IMR-90 (cell line): ENCODE results near the gene LSM7. TPM values are rescaled to one million over a fixed set of nuclear protein-coding genes. Genes with fewer than 3 reads are reported as not detected.

Experiments
- ATAC-seq: fragments of 200-7000 bp; cut with Tn5 transposase; 2 replicates; pipeline ENCODE4 v1.9.1; 2020; ENCODE audit warnings: low read depth, mild to moderate bottlenecking, moderate library complexity
- BruUV-seq: library from RNA; stranded (reverse); fragments of 400-500 nt; replicated peaks from 2 replicates; lab custom pipeline; 2021; lab: Mats Ljungman, UMichigan
- CTCF ChIA-PET: fragments of 300-600 bp; formaldehyde crosslinking; extraction: SDS; loops from one replicate; lab custom pipeline; 2021; ENCODE audit warnings: antibody characterized with exemption; lab: Yijun Ruan, JAX
- POLR2A ChIA-PET: fragments of 300-600 bp; sonication (Branson Sonifier 250); formaldehyde crosslinking; loops from one replicate; lab custom pipeline; 2022; ENCODE audit warnings: antibody characterized with exemption; ENCODE audit not compliant: unreplicated experiment; lab: Charles Lee
- DNase-seq: peaks from one replicate; pipeline ENCODE4 v3.0.0; 2013
- H2AFZ ChIP-seq: replicated peaks from 2 replicates; pipeline ENCODE3; 2013; ENCODE audit warnings: low read length, mild to moderate bottlenecking; ENCODE audit not compliant: poor library complexity
- H2AK5ac ChIP-seq: 2 replicates; pipeline ENCODE4 v1.6.1; 2013; ENCODE audit warnings: low read depth, low read length, inconsistent platforms
- H2AK9ac ChIP-seq: replicated peaks from 2 replicates; pipeline ENCODE3; 2013; ENCODE audit warnings: mild to moderate bottlenecking, low read depth, low read length, moderate library complexity; ENCODE audit not compliant: poor library complexity
- H2BK120ac ChIP-seq: 2 replicates; pipeline ENCODE4 v1.6.1; 2013; ENCODE audit warnings: low read depth, low read length, inconsistent platforms
- H2BK15ac ChIP-seq: 3 replicates; pipeline ENCODE4 v1.6.1; 2013; ENCODE audit warnings: low read depth, low read length, inconsistent platforms
- H2BK20ac ChIP-seq: 2 replicates; pipeline ENCODE4 v1.6.1; 2013; ENCODE audit warnings: low read depth, mild to moderate bottlenecking, inconsistent platforms, low read length, moderate library complexity
- H2BK5ac ChIP-seq: 2 replicates; pipeline ENCODE4 v1.6.1; 2013; ENCODE audit warnings: mild to moderate bottlenecking, low read depth, low read length, inconsistent platforms; ENCODE audit not compliant: poor library complexity, severe bottlenecking
- H3K14ac ChIP-seq: replicated peaks from 2 replicates; pipeline ENCODE4 v1.6.1; 2013; ENCODE audit warnings: low read depth, low read length, inconsistent platforms
- H3K18ac ChIP-seq: 2 replicates; pipeline ENCODE4 v1.6.1; 2013; ENCODE audit warnings: low read depth, low read length, control low read depth
- H3K23ac ChIP-seq: 2 replicates; pipeline ENCODE4 v1.6.1; 2013; ENCODE audit warnings: low read depth, low read length, inconsistent platforms
- H3K27ac ChIP-seq: 2 replicates; pipeline ENCODE4 v1.5.1; 2013; ENCODE audit warnings: mild to moderate bottlenecking, control low read depth, low read length; ENCODE audit not compliant: insufficient read depth
- H3K27me3 ChIP-seq: 2 replicates; pipeline ENCODE4 v1.6.1; 2013; ENCODE audit warnings: low read length; ENCODE audit not compliant: control insufficient read depth, insufficient read depth
- H3K36me3 ChIP-seq: 2 replicates; pipeline ENCODE4 v1.6.1; 2013; ENCODE audit warnings: low read length, mixed read lengths; ENCODE audit not compliant: control insufficient read depth, insufficient read depth
- H3K4ac ChIP-seq: 2 replicates; pipeline ENCODE4 v1.6.1; 2013; ENCODE audit warnings: low read depth, low read length, inconsistent platforms
- H3K4me1 ChIP-seq: 2 replicates; pipeline ENCODE4 v1.6.1; 2013; ENCODE audit warnings: low read length, mixed read lengths; ENCODE audit not compliant: control insufficient read depth, insufficient read depth
- H3K4me2 ChIP-seq: 2 replicates; pipeline ENCODE4 v1.6.1; 2013; ENCODE audit warnings: low read depth, mild to moderate bottlenecking, control low read depth, low read length, moderate library complexity
- H3K4me3 ChIP-seq: 2 replicates; pipeline ENCODE4 v1.5.1; 2013; ENCODE audit warnings: low read depth, mild to moderate bottlenecking, control low read depth, low read length, moderate library complexity; ENCODE audit not compliant: insufficient read depth
- H3K56ac ChIP-seq: 2 replicates; pipeline ENCODE4 v1.6.1; 2013; ENCODE audit warnings: low read length, inconsistent platforms; ENCODE audit not compliant: insufficient read depth; ENCODE audit errors: extremely low read depth
- H3K79me1 ChIP-seq, 2 experiments: 2 replicates each; pipeline ENCODE4 v1.6.1; 2013; ENCODE audit warnings: low read length in 2 of 2, inconsistent platforms in 1 of 2, low read depth in 1 of 2
- H3K9ac ChIP-seq: 2 replicates; pipeline ENCODE4 v1.6.1; 2013; ENCODE audit warnings: low read depth, low read length, control low read depth
- H3K9me1 ChIP-seq: 2 replicates; pipeline ENCODE4 v1.6.1; 2013; ENCODE audit warnings: low read length, inconsistent platforms; ENCODE audit not compliant: insufficient read depth
- H3K9me3 ChIP-seq: 2 replicates; pipeline ENCODE4 v1.6.1; 2013; ENCODE audit warnings: low read length; ENCODE audit not compliant: control insufficient read depth, insufficient read depth
- H4K20me1 ChIP-seq: 2 replicates; pipeline ENCODE4 v1.6.1; 2013; ENCODE audit warnings: low read length, inconsistent platforms; ENCODE audit not compliant: insufficient read depth
- H4K5ac ChIP-seq: 2 replicates; pipeline ENCODE4 v1.6.1; 2013; ENCODE audit warnings: mild to moderate bottlenecking, low read depth, low read length, control low read depth
- H4K8ac ChIP-seq, 2 experiments: 2 replicates each; pipeline ENCODE4 v1.6.1; 2013; ENCODE audit warnings: low read depth in 2 of 2, low read length in 2 of 2, control low read depth in 1 of 2, inconsistent platforms in 1 of 2
- H4K91ac ChIP-seq: 2 replicates; pipeline ENCODE4 v1.6.1; 2013; ENCODE audit warnings: low read depth, low read length, inconsistent platforms; ENCODE audit not compliant: insufficient read depth
- BHLHE40 ChIP-seq: fragments of 150-350 bp; IDR thresholded peaks from 2 replicates; pipeline ENCODE4 v1.6.1; 2016; ENCODE audit warnings: mild to moderate bottlenecking, low read depth, low read length
- CHD1 ChIP-seq: IDR thresholded peaks from 2 replicates; pipeline ENCODE4 v1.6.1; 2012; ENCODE audit warnings: low read depth, low read length, improper control_type of control experiment
- FOS ChIP-seq: fragments of 150-350 bp; IDR thresholded peaks from 2 replicates; pipeline ENCODE4 v1.6.1; 2016; ENCODE audit warnings: low read depth, low read length
- MAFK ChIP-seq: IDR thresholded peaks from 2 replicates; pipeline ENCODE4 v1.6.1; 2012; ENCODE audit warnings: low read depth, low read length, improper control_type of control experiment
- MAZ ChIP-seq: IDR thresholded peaks from 2 replicates; pipeline ENCODE4 v1.6.1; 2012; ENCODE audit warnings: low read depth, mild to moderate bottlenecking, low read length, improper control_type of control experiment, moderate library complexity, borderline replicate concordance
- NFE2L2 ChIP-seq: fragments of 150-350 bp; IDR thresholded peaks from 2 replicates; pipeline ENCODE4 v1.6.1; 2016; ENCODE audit warnings: low read depth, mild to moderate bottlenecking, low read length
- POLR2A ChIP-seq: IDR thresholded peaks from 2 replicates; pipeline ENCODE4 v1.6.1; 2012; ENCODE audit warnings: mild to moderate bottlenecking, low read depth, low read length
- RAD21 ChIP-seq: IDR thresholded peaks from 2 replicates; pipeline ENCODE4 v1.6.1; 2012; ENCODE audit warnings: low read length, improper control_type of control experiment
- RCOR1 ChIP-seq: IDR thresholded peaks from 2 replicates; pipeline ENCODE4 v1.6.1; 2012; ENCODE audit warnings: mild to moderate bottlenecking, low read length, improper control_type of control experiment; ENCODE audit not compliant: insufficient replicate concordance
- RFX5 ChIP-seq: IDR thresholded peaks from 2 replicates; pipeline ENCODE4 v1.8.0; 2012; ENCODE audit warnings: low read depth, mild to moderate bottlenecking, low read length, moderate library complexity
- SMC3 ChIP-seq: fragments of 150-350 bp; IDR thresholded peaks from 2 replicates; pipeline ENCODE4 v1.6.1; 2016; ENCODE audit warnings: low read depth, mild to moderate bottlenecking, antibody characterized with exemption, low read length, moderate library complexity
- WGBS, 2 experiments: methylation state at CpG; one replicate each; pipeline versions ENCODE4 v1.1.5 to v1.1.7; 2013; ENCODE audit warnings: missing lambda C conversion rate in 2 of 2; ENCODE audit not compliant: insufficient read length in 1 of 2; ENCODE audit errors: extremely low coverage in 2 of 2; 5-methylcytosine and 5-hydroxymethylcytosine counted together
- dilution Hi-C: fragments of 300-500 bp; cut with HindIII; formaldehyde crosslinking; loops from one replicate; pipeline ENCODE4 v1.14.3; 2018; ENCODE audit warnings: low sequenced_read_pairs; ENCODE audit not compliant: unreplicated experiment
- in situ Hi-C: fragments of 300-500 bp; cut with MboI; formaldehyde crosslinking; loops from 3 replicates; pipeline ENCODE4 v1.14.3; 2019; ENCODE audit warnings: low sequenced_read_pairs, inconsistent platforms, mixed read lengths
- intact Hi-C: fragments of 100-400 bp; cut with micrococcal nuclease; formaldehyde crosslinking; loops from 2 replicates; pipeline ENCODE4 v1.10.0; 2022
- polyA plus RNA-seq, 3 experiments: library from polyadenylated mRNA; depleted of rRNA; stranded (reverse); fragments of >200 nt; gene quantifications; 2 replicates each; pipeline ENCODE4 v1.2.3, GENCODE V29; 2012; ENCODE audit warnings: low replicate concordance in 1 of 3
- total RNA-seq: library from RNA; depleted of rRNA; stranded (reverse); fragments of >200 nt; gene quantifications from 2 replicates; pipeline ENCODE4 v1.2.3, GENCODE V29; 2012
- TF ChIP-seq, protein P1 (sequence below): conservative IDR thresholded peaks from 2 replicates; pipeline ENCODE4 v1.5.1; 2012; ENCODE audit warnings: mild to moderate bottlenecking, low read depth, low read length, improper control_type of control experiment
- TF ChIP-seq, protein P2 (sequence below): fragments of 150-350 bp; IDR thresholded peaks from 2 replicates; pipeline ENCODE4 v1.6.1; 2017; ENCODE audit warnings: mild to moderate bottlenecking, antibody characterized with exemption, low read length, low read depth
- TF ChIP-seq, protein P3 (sequence below): fragments of 150-350 bp; IDR thresholded peaks from 2 replicates; pipeline ENCODE4 v1.6.1; 2016; ENCODE audit warnings: low read depth, mild to moderate bottlenecking, low read length, moderate library complexity, borderline replicate concordance

The LSM7 gene
- total and polyA plus RNA-seq, 2 of the 4 experiments (the other 2 are of a cell fraction) = 145 to 708 TPM

DNA sequence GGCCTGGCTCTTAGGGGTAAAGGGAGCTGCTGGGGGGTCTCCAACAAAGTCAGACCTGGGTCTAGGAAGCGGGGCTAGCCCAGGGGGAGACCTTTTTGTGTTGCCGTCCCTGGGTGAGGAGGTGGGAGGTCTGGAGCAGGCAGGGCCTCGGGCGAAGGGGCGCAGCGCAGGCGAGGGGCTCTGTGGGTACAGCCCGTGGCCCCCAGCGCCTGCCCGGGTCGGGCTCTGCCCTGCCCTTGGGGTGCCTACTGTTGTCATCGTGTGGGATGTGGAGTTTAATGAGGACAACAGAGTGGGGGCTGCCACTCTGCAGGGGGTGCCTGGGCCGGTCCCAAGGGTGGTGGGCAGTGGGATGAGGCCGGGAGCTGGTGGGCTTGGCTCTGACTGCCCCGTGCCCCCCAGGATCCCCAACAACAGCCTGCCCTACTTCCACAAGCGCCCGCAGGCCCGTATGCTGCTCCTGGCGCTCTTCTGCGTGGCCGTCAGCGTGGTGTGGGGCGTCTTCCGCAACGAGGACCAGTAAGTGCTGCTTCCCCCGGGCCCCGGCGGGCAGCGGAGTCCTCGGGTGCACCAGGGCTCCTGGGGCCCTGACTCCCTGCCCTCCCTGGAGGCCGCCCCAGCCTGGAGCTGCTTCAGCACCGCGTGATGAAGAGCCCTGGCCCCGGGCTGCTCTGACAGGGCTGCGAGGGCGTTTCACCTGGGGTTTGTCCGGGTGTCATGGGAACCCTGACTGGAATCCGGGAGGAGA lies 12.3 kb upstream of the LSM7 start:
- H3K27me3 ChIP-seq = no peaks in the 10 kb centered on the region
- no peaks in the 10 kb centered on the region for H3K4me1 ChIP-seq
- no TSS peak for BruUV-seq
- no peak overlapping the region for H3K27ac ChIP-seq
- H3K4ac ChIP-seq = no peak overlapping the region
- no peak overlapping the region for H2BK120ac ChIP-seq
- no peak overlapping the region for H4K5ac ChIP-seq
- no peak overlapping the region for H2AFZ ChIP-seq
- WGBS, 2 experiments = 85% methylated on average over 11 of the region's 38 CpGs; no CpG with 5 or more reads in 1 of the 2 experiments
- peaks cover 12% of the 10 kb centered on the region for H3K9me1 ChIP-seq
- H4K8ac ChIP-seq = no peak overlapping the region
- no peak overlapping the region for H3K56ac ChIP-seq
- H3K18ac ChIP-seq = no peak overlapping the region
- H2BK5ac ChIP-seq = no peak overlapping the region
- no peak overlapping the region for H3K14ac ChIP-seq
- intact Hi-C loops = no loop called here
- no peak overlapping the region for H2AK9ac ChIP-seq
- CTCF ChIA-PET = no interaction called here
- no peak overlapping the region for H3K4me3 ChIP-seq
- H4K91ac ChIP-seq = no peak overlapping the region
- ATAC-seq = no peak
- dilution Hi-C loops = no loop called here
- no peak overlapping the region for H3K9ac ChIP-seq
- H2BK20ac ChIP-seq = no peak overlapping the region
- H3K36me3 ChIP-seq = peaks cover 30% of the 10 kb centered on the region
- H2BK15ac ChIP-seq = no peak overlapping the region
- DNase-seq = no peak
- in situ Hi-C loops = no loop called here
- peaks cover 11 to 25% of the 10 kb centered on the region in 2 experiments for H3K79me1 ChIP-seq
- no peak overlapping the region for H3K4me2 ChIP-seq
- no peaks in the 10 kb centered on the region for H3K9me3 ChIP-seq
- no peak for TF ChIP-seq MAZ
- no peak for TF ChIP-seq RCOR1
- no peak for TF ChIP-seq CHD1
- TF ChIP-seq RFX5 = no peak
- TF ChIP-seq RAD21 = no peak
- TF ChIP-seq BHLHE40 = no peak
- TF ChIP-seq, protein P1, sequence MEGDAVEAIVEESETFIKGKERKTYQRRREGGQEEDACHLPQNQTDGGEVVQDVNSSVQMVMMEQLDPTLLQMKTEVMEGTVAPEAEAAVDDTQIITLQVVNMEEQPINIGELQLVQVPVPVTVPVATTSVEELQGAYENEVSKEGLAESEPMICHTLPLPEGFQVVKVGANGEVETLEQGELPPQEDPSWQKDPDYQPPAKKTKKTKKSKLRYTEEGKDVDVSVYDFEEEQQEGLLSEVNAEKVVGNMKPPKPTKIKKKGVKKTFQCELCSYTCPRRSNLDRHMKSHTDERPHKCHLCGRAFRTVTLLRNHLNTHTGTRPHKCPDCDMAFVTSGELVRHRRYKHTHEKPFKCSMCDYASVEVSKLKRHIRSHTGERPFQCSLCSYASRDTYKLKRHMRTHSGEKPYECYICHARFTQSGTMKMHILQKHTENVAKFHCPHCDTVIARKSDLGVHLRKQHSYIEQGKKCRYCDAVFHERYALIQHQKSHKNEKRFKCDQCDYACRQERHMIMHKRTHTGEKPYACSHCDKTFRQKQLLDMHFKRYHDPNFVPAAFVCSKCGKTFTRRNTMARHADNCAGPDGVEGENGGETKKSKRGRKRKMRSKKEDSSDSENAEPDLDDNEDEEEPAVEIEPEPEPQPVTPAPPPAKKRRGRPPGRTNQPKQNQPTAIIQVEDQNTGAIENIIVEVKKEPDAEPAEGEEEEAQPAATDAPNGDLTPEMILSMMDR = no peak
- TF ChIP-seq MAFK = no peak
- no peak for TF ChIP-seq SMC3
- TF ChIP-seq, protein P2, sequence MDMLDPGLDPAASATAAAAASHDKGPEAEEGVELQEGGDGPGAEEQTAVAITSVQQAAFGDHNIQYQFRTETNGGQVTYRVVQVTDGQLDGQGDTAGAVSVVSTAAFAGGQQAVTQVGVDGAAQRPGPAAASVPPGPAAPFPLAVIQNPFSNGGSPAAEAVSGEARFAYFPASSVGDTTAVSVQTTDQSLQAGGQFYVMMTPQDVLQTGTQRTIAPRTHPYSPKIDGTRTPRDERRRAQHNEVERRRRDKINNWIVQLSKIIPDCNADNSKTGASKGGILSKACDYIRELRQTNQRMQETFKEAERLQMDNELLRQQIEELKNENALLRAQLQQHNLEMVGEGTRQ = no peak
- no peak for TF ChIP-seq POLR2A
- no peak for TF ChIP-seq FOS
- TF ChIP-seq NFE2L2 = no peak
- TF ChIP-seq, protein P3, sequence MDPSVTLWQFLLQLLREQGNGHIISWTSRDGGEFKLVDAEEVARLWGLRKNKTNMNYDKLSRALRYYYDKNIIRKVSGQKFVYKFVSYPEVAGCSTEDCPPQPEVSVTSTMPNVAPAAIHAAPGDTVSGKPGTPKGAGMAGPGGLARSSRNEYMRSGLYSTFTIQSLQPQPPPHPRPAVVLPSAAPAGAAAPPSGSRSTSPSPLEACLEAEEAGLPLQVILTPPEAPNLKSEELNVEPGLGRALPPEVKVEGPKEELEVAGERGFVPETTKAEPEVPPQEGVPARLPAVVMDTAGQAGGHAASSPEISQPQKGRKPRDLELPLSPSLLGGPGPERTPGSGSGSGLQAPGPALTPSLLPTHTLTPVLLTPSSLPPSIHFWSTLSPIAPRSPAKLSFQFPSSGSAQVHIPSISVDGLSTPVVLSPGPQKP = no peak
- POLR2A ChIA-PET = no interaction called here
- H4K20me1 ChIP-seq = peaks cover 12% of the 10 kb centered on the region
- H2AK5ac ChIP-seq = no peak overlapping the region
- H3K23ac ChIP-seq = no peak overlapping the region
